ENCODE data around the gene GALM. TPM values are rescaled to one million over a fixed set of nuclear protein-coding genes. Genes with fewer than 3 reads are reported as not detected.
A peak's percentile ranks its signal among the peaks of the same experiment; 100 is the strongest.

GALM gene
- total RNA-seq, 2 experiments from 2014 or later: 38.3 to 40.6 TPM

DNA sequence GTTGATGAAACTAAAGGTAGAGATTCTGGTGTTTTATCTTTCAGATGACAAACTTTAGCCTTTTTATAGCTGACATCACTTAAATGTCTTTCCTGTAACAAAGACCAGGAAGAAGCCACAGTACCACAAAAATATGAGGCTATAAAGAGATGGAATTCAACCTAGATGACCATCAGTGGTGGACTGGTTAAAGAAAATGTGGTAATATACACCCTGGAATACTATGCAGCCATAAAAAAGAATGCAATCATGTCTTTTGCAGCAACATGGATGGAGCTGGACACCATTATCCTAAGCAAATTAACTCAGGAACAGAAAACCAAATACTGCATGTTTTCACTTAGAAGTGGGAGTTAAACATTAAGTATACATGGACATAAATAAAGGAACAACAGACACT lies 44.9 kb upstream of the GALM start:
- intact Hi-C loops (cut with micrococcal nuclease): no loop called here
- no peaks in the 10 kb centered on the region for H3K27me3 Mint-ChIP-seq
- ChIA-PET CTCF (interaction anchor here (1.3 kb wide), 1 partner anchor 11 kb away, joined by 3 read pairs; no protein-coding TSS in a partner anchor), POLR2A (interaction anchor here (1.4 kb wide), 1 partner anchor 12 kb away, joined by 5 read pairs; no protein-coding TSS in a partner anchor)
- peaks cover 1% of the 10 kb centered on the region for H3K9me3 Mint-ChIP-seq
- H3K4me3 Mint-ChIP-seq: no peak overlapping the region
- ATAC-seq: no peak
- peaks cover 11% of the 10 kb centered on the region for H3K4me1 Mint-ChIP-seq (ENCODE audit: low read depth)
- TF ChIP-seq CTCF (IDR thresholded peaks at IDR 0.05): no peak
- DNase-seq: no peak
- H3K27ac Mint-ChIP-seq: no peak overlapping the region
- no peaks in the 10 kb centered on the region for H3K36me3 Mint-ChIP-seq (ENCODE audit: low read depth)

DNA sequence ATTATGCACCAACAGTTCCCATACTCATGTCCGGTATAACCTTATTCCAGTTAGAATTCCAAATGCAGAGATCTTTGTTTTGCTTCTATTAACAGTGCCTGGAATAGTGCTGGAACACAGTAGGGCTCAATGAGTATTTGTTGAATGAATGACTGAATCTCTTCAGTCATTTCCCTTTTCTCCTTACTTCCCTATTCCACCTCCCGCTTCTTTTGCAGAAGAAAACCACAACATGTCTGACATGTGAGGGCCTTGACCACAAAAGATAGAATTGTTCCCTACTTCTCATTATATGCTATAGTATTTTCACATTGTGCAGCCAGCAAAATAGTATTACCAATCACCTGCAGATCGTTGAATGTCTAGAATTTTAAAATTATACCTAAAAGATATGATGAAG lies 43.7 kb upstream of the GALM start:
- Mint-ChIP-seq H3K36me3 (ENCODE audit: low read depth) (no peaks in the 10 kb centered on the region), H3K4me1 (ENCODE audit: low read depth) (peaks cover 18% of the 10 kb centered on the region), H3K27me3 (no peaks in the 10 kb centered on the region), H3K4me3 (no peak overlapping the region), H3K27ac (no peak overlapping the region), H3K9me3 (peaks cover 1% of the 10 kb centered on the region)
- no peak for TF ChIP-seq CTCF (IDR thresholded peaks at IDR 0.05)
- DNase-seq: no peak
- ChIA-PET CTCF (no interaction called here), POLR2A (no interaction called here)
- ATAC-seq: no peak
- intact Hi-C loops (cut with micrococcal nuclease): no loop called here

DNA sequence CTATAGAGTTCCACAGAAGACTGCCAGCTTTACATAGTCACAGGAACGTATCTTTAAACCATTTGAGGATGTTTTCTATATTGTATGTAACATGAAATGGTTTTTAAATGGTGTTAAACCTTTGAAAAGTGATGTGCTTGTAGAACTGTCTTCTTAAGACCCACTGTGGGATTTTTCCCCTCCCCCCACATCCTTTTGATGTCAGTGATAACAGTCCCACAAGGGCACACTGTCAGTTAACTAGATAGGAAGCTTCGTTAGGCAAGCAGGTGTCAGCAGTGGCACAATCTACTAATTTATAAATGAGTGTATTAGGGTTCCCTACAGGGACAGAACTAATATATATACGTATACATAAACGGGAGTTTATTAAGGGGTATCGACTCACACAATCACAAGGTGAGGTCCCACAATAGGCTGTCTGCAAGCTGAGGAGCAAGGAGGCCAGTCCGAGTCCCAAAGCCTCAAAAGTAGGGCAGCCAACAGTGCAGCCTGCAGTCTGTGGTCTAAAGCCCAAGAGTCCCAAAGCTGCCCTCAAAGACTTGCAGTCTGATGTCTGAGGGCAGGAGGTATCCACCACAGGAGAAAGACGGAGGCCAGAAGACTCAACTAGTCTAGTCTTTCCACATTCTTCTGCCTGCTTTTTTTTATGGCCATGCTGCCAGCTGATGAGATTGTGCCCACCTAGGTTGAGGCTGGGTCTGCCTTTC lies 39.4 kb upstream of the GALM start:
- no peak for TF ChIP-seq CTCF (IDR thresholded peaks at IDR 0.05)
- POLR2A ChIA-PET: interaction anchor here (1.0 to 1.3 kb wide), 4 partner anchors 9 to 38 kb away, joined by 3 to 5 read pairs (median 3); no protein-coding TSS in a partner anchor
- peak overlapping the region; percentile 24 for H3K27ac Mint-ChIP-seq
- H3K4me3 Mint-ChIP-seq: no peak overlapping the region
- DNase-seq (peak; percentile 53), ATAC-seq (peak; percentile 58)
- H3K9me3 Mint-ChIP-seq: no peaks in the 10 kb centered on the region
- CTCF ChIA-PET: interaction anchor here (0.8 to 2.1 kb wide), 7 partner anchors 8 to 114 kb away, joined by 3 to 11 read pairs (median 3); partner anchors contain the start of gene HNRNPLL
- H3K4me1 Mint-ChIP-seq (ENCODE audit: low read depth): peaks cover 15% of the 10 kb centered on the region
- H3K36me3 Mint-ChIP-seq (ENCODE audit: low read depth): no peaks in the 10 kb centered on the region
- no peaks in the 10 kb centered on the region for H3K27me3 Mint-ChIP-seq
- intact Hi-C loops (cut with micrococcal nuclease): no loop called here

GRCh38 chr2:38627391-38627790 lies 38.5 kb upstream of the GALM start:
- H3K4me1 Mint-ChIP-seq (ENCODE audit: low read depth): peaks cover 18% of the 10 kb centered on the region
- no peaks in the 10 kb centered on the region for H3K27me3 Mint-ChIP-seq
- no peak overlapping the region for H3K4me3 Mint-ChIP-seq
- no peaks in the 10 kb centered on the region for H3K9me3 Mint-ChIP-seq
- H3K27ac Mint-ChIP-seq: no peak overlapping the region
- no peaks in the 10 kb centered on the region for H3K36me3 Mint-ChIP-seq (ENCODE audit: low read depth)
- no peak for TF ChIP-seq CTCF (IDR thresholded peaks at IDR 0.05)
- DNase-seq (no peak), ATAC-seq (no peak)
- ChIA-PET CTCF (interaction anchor here (0.6 to 2.1 kb wide), 6 partner anchors 17 to 97 kb away, joined by 3 to 11 read pairs (median 4); partner anchors contain the start of gene HNRNPLL), POLR2A (interaction anchor here (0.8 to 1.0 kb wide), 3 partner anchors 16 to 24 kb away, joined by 3 to 5 read pairs (median 4); partner anchors contain the start of gene HNRNPLL)
- intact Hi-C loops (cut with micrococcal nuclease): no loop called here

DNA sequence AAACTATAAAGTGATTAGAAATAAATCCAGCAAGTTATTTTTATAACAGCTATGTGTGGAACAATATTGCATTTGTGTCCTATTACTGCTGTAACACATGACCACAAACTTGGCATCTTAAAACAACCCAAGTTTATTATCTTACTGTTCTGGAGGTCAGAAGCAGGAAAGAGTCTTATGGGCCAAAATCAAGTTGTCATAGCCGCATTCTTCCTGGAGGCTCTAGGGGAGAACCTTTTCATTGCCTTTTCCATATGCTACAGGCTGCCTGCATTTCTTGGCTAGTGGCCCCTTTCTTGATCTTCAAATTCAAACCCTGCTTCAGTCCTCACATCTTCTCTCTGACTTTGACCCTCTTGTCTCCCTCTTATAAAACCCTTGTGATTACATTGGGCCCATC lies 36.2 kb upstream of the GALM start:
- no peak overlapping the region for H3K27ac Mint-ChIP-seq
- ChIA-PET POLR2A (no interaction called here), CTCF (no interaction called here)
- H3K9me3 Mint-ChIP-seq: no peaks in the 10 kb centered on the region
- ATAC-seq (no peak), DNase-seq (no peak)
- H3K27me3 Mint-ChIP-seq: no peaks in the 10 kb centered on the region
- no peak for TF ChIP-seq CTCF (IDR thresholded peaks at IDR 0.05)
- no peaks in the 10 kb centered on the region for H3K36me3 Mint-ChIP-seq (ENCODE audit: low read depth)
- intact Hi-C loops (cut with micrococcal nuclease): no loop called here
- H3K4me1 Mint-ChIP-seq (ENCODE audit: low read depth): peaks cover 31% of the 10 kb centered on the region
- no peak overlapping the region for H3K4me3 Mint-ChIP-seq

Data from activated CD8-positive, alpha-beta T cell treated with anti-CD3 and anti-CD28 coated beads for 36 hours (primary cell).